ENCODE results near the gene RPA3. TPM values are rescaled to one million over a fixed set of nuclear protein-coding genes. Genes with fewer than 3 reads are reported as not detected.
A peak's percentile ranks its signal among the peaks of the same experiment; 100 is the strongest.

RPA3 gene
- polyA plus RNA-seq, 1 donor: 30.5 TPM

- Histone ChIP-seq H3K27ac (ENCODE audit: low read length) (no peak overlapping the region), H3K4me3 (ENCODE audit: low read length) (no peak overlapping the region), H3K9me3 (ENCODE audit: control insufficient read depth, low read depth, low read length) (no peaks in the 10 kb centered on the region), H3K4me1 (ENCODE audit: control insufficient read depth, insufficient read depth, low read length) (no peaks in the 10 kb centered on the region), H3K27me3 (ENCODE audit: control insufficient read depth, insufficient read depth, low read length) (no peaks in the 10 kb centered on the region), H3K36me3 (ENCODE audit: control insufficient read depth, insufficient read depth, low read length) (no peaks in the 10 kb centered on the region)
- peak in 1 of 2 donors; percentile 2 for DNase-seq
- 100% methylated on average over 1 of the region's 4 CpGs for WGBS (ENCODE audit: insufficient coverage, low lambda C conversion rate)
Observed at GRCh38 chr7:7614018-7614741, 104.2 kb downstream of the RPA3 start.

GRCh38 chr7:7613210-7613609 is 105.2 kb downstream of the RPA3 start:
- WGBS (ENCODE audit: insufficient coverage, low lambda C conversion rate): no CpG with 5 or more reads among the region's 1 CpG
- H3K27me3 ChIP-seq (ENCODE audit: control insufficient read depth, insufficient read depth, low read length): no peaks in the 10 kb centered on the region
- H3K36me3 ChIP-seq (ENCODE audit: control insufficient read depth, insufficient read depth, low read length): no peaks in the 10 kb centered on the region
- H3K27ac ChIP-seq (ENCODE audit: low read length): no peak overlapping the region
- no peaks in the 10 kb centered on the region for H3K4me1 ChIP-seq (ENCODE audit: control insufficient read depth, insufficient read depth, low read length)
- DNase-seq: no peak
- no peak overlapping the region for H3K4me3 ChIP-seq (ENCODE audit: low read length)
- no peaks in the 10 kb centered on the region for H3K9me3 ChIP-seq (ENCODE audit: control insufficient read depth, low read depth, low read length)

- no peak overlapping the region for H3K27ac ChIP-seq (ENCODE audit: low read length)
- H3K4me1 ChIP-seq (ENCODE audit: control insufficient read depth, insufficient read depth, low read length): no peaks in the 10 kb centered on the region
- DNase-seq: no peak
- no peaks in the 10 kb centered on the region for H3K36me3 ChIP-seq (ENCODE audit: control insufficient read depth, insufficient read depth, low read length)
- no peaks in the 10 kb centered on the region for H3K27me3 ChIP-seq (ENCODE audit: control insufficient read depth, insufficient read depth, low read length)
- H3K4me3 ChIP-seq (ENCODE audit: low read length): no peak overlapping the region
- no peaks in the 10 kb centered on the region for H3K9me3 ChIP-seq (ENCODE audit: control insufficient read depth, low read depth, low read length)
- WGBS (ENCODE audit: insufficient coverage, low lambda C conversion rate): no CpG with 5 or more reads among the region's 1 CpG
Observed at GRCh38 chr7:7612519-7612918, 105.9 kb downstream of the RPA3 start.

GRCh38 chr7:7609330-7609729 is 109.1 kb downstream of the RPA3 start:
- H3K4me1 ChIP-seq (ENCODE audit: control insufficient read depth, insufficient read depth, low read length): no peaks in the 10 kb centered on the region
- no peaks in the 10 kb centered on the region for H3K9me3 ChIP-seq (ENCODE audit: control insufficient read depth, low read depth, low read length)
- WGBS (ENCODE audit: insufficient coverage, low lambda C conversion rate): no CpG with 5 or more reads among the region's 2 CpGs
- H3K27ac ChIP-seq (ENCODE audit: low read length): no peak overlapping the region
- no peak for DNase-seq
- H3K4me3 ChIP-seq (ENCODE audit: low read length): no peak overlapping the region
- H3K27me3 ChIP-seq (ENCODE audit: control insufficient read depth, insufficient read depth, low read length): no peaks in the 10 kb centered on the region
- H3K36me3 ChIP-seq (ENCODE audit: control insufficient read depth, insufficient read depth, low read length): peaks cover 7% of the 10 kb centered on the region

DNA sequence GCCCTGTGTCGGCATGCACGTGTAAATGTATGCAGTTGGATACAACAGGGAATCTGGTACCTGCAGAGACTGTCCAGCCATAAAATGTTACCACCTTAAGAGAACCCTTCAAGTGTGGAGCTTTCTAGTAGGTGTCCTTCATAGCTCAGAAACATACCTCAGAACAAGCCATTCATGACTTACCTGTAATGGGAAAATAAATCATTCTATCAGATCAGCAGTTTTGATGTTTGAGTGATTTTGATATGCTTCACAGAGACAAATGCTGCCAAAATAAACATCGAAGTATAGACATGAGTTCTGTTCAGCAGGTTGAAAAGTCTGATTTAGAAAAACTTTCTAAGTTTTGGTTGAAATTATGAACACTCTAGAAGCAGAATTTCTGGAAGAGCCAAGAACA is 111.4 kb downstream of the RPA3 start:
- Histone ChIP-seq H3K27me3 (ENCODE audit: control insufficient read depth, insufficient read depth, low read length) (no peaks in the 10 kb centered on the region), H3K4me3 (ENCODE audit: low read length) (no peak overlapping the region), H3K27ac (ENCODE audit: low read length) (no peak overlapping the region), H3K36me3 (ENCODE audit: control insufficient read depth, insufficient read depth, low read length) (peaks cover 7% of the 10 kb centered on the region), H3K4me1 (ENCODE audit: control insufficient read depth, insufficient read depth, low read length) (no peaks in the 10 kb centered on the region), H3K9me3 (ENCODE audit: control insufficient read depth, low read depth, low read length) (no peaks in the 10 kb centered on the region)
- WGBS (ENCODE audit: insufficient coverage, low lambda C conversion rate): no CpG with 5 or more reads among the region's 3 CpGs
- no peak for DNase-seq

DNA sequence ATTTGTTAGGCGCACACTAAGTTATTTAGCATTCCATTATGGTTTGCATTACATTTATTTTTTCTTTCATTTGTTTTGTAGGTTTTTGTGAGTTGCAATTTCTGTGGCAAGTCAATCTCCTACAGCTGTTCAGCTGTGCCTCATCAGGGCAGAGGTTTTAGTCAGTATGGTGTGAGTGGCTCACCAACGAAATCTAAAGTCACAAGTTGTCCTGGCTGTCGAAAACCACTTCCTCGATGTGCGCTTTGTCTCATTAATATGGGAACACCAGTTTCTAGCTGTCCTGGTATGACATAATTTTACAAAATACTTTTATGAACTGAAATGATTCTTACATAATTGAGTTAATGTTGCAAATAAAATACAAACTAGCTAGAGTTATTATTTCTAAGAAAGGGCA is 122.2 kb downstream of the RPA3 start:
- peak in 1 of 2 donors; percentile 1 for DNase-seq
- Histone ChIP-seq H3K36me3 (ENCODE audit: control insufficient read depth, insufficient read depth, low read length) (peaks cover 28% of the 10 kb centered on the region), H3K4me3 (ENCODE audit: low read length) (no peak overlapping the region), H3K9me3 (ENCODE audit: control insufficient read depth, low read depth, low read length) (no peaks in the 10 kb centered on the region), H3K27ac (ENCODE audit: low read length) (no peak overlapping the region), H3K4me1 (ENCODE audit: control insufficient read depth, insufficient read depth, low read length) (no peaks in the 10 kb centered on the region), H3K27me3 (ENCODE audit: control insufficient read depth, insufficient read depth, low read length) (no peaks in the 10 kb centered on the region)
- 100% methylated on average over 1 of the region's 5 CpGs for WGBS (ENCODE audit: insufficient coverage, low lambda C conversion rate)

DNA sequence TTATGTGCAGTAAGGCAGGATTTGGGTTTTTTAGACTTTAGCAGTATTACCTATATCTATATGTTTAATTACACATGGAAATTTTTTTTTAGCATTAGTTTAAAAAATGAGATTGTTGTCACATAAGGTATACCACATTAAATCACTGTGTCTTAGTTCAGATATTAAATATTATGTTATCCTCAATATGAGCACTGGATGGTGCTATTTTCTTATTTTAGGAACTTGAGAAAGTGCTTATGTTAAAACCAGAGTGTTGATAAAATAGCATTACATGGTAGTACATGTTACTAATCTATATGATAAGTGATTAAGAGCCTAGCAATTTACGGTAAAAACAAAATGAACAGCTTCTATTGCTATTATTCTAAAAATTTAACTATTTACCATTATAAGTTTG is 123.0 kb downstream of the RPA3 start:
- H3K9me3 ChIP-seq (ENCODE audit: control insufficient read depth, low read depth, low read length): no peaks in the 10 kb centered on the region
- H3K36me3 ChIP-seq (ENCODE audit: control insufficient read depth, insufficient read depth, low read length): peaks cover 30% of the 10 kb centered on the region
- peak in 1 of 2 donors; percentile 9 for DNase-seq
- H3K4me1 ChIP-seq (ENCODE audit: control insufficient read depth, insufficient read depth, low read length): no peaks in the 10 kb centered on the region
- no peak overlapping the region for H3K27ac ChIP-seq (ENCODE audit: low read length)
- H3K27me3 ChIP-seq (ENCODE audit: control insufficient read depth, insufficient read depth, low read length): no peaks in the 10 kb centered on the region
- no peak overlapping the region for H3K4me3 ChIP-seq (ENCODE audit: low read length)
- no CpG with 5 or more reads among the region's 1 CpG for WGBS (ENCODE audit: insufficient coverage, low lambda C conversion rate)

Other genes starting within 250 kb of the RPA3 start
- 4.0 TPM for gene COL28A1, start 182.7 kb downstream of the RPA3 start, polyA plus RNA-seq
- gene MIOS, start 151.7 kb downstream of the RPA3 start, polyA plus RNA-seq: 23.3 TPM
- gene UMAD1, start 77.9 kb downstream of the RPA3 start, polyA plus RNA-seq: 17.5 TPM

All from large intestine (tissue), 3 donors.